ENCODE data around the gene KCTD19. TPM values are rescaled to one million over a fixed set of nuclear protein-coding genes. Genes with fewer than 3 reads are reported as not detected.

KCTD19 gene
- total and polyA plus RNA-seq, 4 donors, result 0.07 to 5.1 (median 0.32) TPM

GRCh38 chr16:67260426-67261063 is 66.0 kb downstream of the KCTD19 start:
- Histone ChIP-seq H3K27ac (ENCODE audit: low read depth in 1 of 2, low read length in 1 of 2) (no peak overlapping the region), H3K9me3 (ENCODE audit: control insufficient read depth in 4 of 4, insufficient read depth in 3 of 4, low read length in 3 of 4) (no peaks in the 10 kb centered on the region), H3K36me3 (ENCODE audit: control insufficient read depth in 4 of 4, insufficient read depth in 4 of 4, low read length in 4 of 4) (peaks cover 0 to 40% (median 8%) of the 10 kb centered on the region in 4 donors), H3K4me1 (ENCODE audit: control insufficient read depth in 5 of 5, insufficient read depth in 5 of 5, low read length in 5 of 5) (no peaks in the 10 kb centered on the region), H3K4me3 (no peak overlapping the region), H3K9ac (ENCODE audit: insufficient read depth in 1 of 2, low read length in 2 of 2) (no peak overlapping the region), H3K27me3 (ENCODE audit: control insufficient read depth in 3 of 3, insufficient read depth in 3 of 3, low read length in 2 of 3) (no peaks in the 10 kb centered on the region)
- TF ChIP-seq CTCF (IDR thresholded peaks at IDR 0.05; ENCODE audit: control extremely low read depth, extremely low read depth), result peak; percentile 17
- no peak for ATAC-seq (ENCODE audit: insufficient read depth, low FRiP score)
- WGBS, 2 donors, result 76 to 79% methylated on average over 4 of the region's 4 CpGs
- DNase-seq, result peak in 2 of 3 donors; percentile 53 to 66

- no peak for DNase-seq
- WGBS, 2 donors, result 95 to 96% methylated on average over 12 of the region's 12 CpGs
- H3K9ac ChIP-seq (ENCODE audit: insufficient read depth in 1 of 2, low read length in 2 of 2), result no peak overlapping the region
These were observed 66.8 kb downstream of the KCTD19 start for GRCh38 chr16:67259705-67260104.

GRCh38 chr16:67258161-67258835 is 68.2 kb downstream of the KCTD19 start:
- ATAC-seq (ENCODE audit: insufficient read depth, low FRiP score), result no peak
- no peaks in the 10 kb centered on the region for H3K9me3 ChIP-seq (ENCODE audit: control insufficient read depth in 4 of 4, insufficient read depth in 3 of 4, low read length in 3 of 4)
- no peak overlapping the region for H3K27ac ChIP-seq (ENCODE audit: low read depth in 1 of 2, low read length in 1 of 2)
- TF ChIP-seq CTCF (IDR thresholded peaks at IDR 0.05; ENCODE audit: control extremely low read depth, extremely low read depth), result no peak
- no peak overlapping the region for H3K4me3 ChIP-seq
- H3K4me1 ChIP-seq (ENCODE audit: control insufficient read depth in 5 of 5, insufficient read depth in 5 of 5, low read length in 5 of 5), result no peaks in the 10 kb centered on the region
- DNase-seq, result peak in 1 of 3 donors; percentile 25
- no peaks in the 10 kb centered on the region for H3K27me3 ChIP-seq (ENCODE audit: control insufficient read depth in 3 of 3, insufficient read depth in 3 of 3, low read length in 2 of 3)
- H3K36me3 ChIP-seq (ENCODE audit: control insufficient read depth in 4 of 4, insufficient read depth in 4 of 4, low read length in 4 of 4), result peaks cover 0 to 40% (median 8%) of the 10 kb centered on the region in 4 donors
- WGBS, 2 donors, result 87 to 91% methylated on average over 11 of the region's 11 CpGs
- no peak overlapping the region for H3K9ac ChIP-seq (ENCODE audit: insufficient read depth in 1 of 2, low read length in 2 of 2)

More at GRCh38 chr16:67259705-67260104, 66.8 kb downstream of the KCTD19 start:
- no peaks in the 10 kb centered on the region for H3K4me1 ChIP-seq (ENCODE audit: control insufficient read depth in 5 of 5, insufficient read depth in 5 of 5, low read length in 5 of 5)
- ATAC-seq (ENCODE audit: insufficient read depth, low FRiP score), result no peak
- no peak overlapping the region for H3K4me3 ChIP-seq
- no peaks in the 10 kb centered on the region for H3K9me3 ChIP-seq (ENCODE audit: control insufficient read depth in 4 of 4, insufficient read depth in 3 of 4, low read length in 3 of 4)
- no peak for TF ChIP-seq CTCF (IDR thresholded peaks at IDR 0.05; ENCODE audit: control extremely low read depth, extremely low read depth)
- no peak overlapping the region for H3K27ac ChIP-seq (ENCODE audit: low read depth in 1 of 2, low read length in 1 of 2)
- H3K27me3 ChIP-seq (ENCODE audit: control insufficient read depth in 3 of 3, insufficient read depth in 3 of 3, low read length in 2 of 3), result no peaks in the 10 kb centered on the region
- peaks cover 0 to 40% (median 8%) of the 10 kb centered on the region in 4 donors for H3K36me3 ChIP-seq (ENCODE audit: control insufficient read depth in 4 of 4, insufficient read depth in 4 of 4, low read length in 4 of 4)
